ENCODE results near the gene PTPN11.

DNA sequence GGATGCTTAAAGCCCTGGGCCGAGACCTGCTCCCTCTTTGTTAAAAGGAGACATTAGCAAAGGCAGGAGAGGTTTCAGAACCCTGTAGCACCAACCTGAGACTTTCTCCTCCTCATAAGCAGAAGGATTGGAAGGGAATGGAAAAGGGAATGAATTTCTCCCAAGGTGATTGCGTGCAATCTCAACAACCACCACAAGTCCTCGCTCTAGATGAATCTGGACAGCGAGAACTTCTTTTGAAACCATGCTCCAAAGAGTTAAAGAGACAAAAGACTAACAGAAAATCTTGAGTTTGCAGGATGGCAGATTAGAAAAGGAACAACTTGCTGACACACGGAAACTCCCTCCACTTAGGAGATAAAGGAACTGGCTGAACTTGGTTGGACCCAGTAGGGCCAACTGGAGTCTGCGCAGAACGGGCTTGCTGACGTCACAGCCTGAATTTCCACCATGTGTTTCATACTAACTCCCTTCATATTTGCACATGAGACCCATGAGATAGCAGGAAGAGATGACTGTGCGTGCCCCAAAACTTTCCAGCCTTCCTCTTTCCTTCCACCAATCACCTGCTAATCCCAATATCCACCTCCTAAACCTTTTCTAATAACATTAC is 137.0 kb downstream of the PTPN11 start:
- TF ChIP-seq, protein P1, sequence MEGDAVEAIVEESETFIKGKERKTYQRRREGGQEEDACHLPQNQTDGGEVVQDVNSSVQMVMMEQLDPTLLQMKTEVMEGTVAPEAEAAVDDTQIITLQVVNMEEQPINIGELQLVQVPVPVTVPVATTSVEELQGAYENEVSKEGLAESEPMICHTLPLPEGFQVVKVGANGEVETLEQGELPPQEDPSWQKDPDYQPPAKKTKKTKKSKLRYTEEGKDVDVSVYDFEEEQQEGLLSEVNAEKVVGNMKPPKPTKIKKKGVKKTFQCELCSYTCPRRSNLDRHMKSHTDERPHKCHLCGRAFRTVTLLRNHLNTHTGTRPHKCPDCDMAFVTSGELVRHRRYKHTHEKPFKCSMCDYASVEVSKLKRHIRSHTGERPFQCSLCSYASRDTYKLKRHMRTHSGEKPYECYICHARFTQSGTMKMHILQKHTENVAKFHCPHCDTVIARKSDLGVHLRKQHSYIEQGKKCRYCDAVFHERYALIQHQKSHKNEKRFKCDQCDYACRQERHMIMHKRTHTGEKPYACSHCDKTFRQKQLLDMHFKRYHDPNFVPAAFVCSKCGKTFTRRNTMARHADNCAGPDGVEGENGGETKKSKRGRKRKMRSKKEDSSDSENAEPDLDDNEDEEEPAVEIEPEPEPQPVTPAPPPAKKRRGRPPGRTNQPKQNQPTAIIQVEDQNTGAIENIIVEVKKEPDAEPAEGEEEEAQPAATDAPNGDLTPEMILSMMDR (conservative IDR thresholded peaks at IDR 0.05 in 1 of 2, IDR thresholded peaks at IDR 0.05 in 1 of 2; ENCODE audit: low read depth in 1 of 2, low read length in 2 of 2) = no peak
- TF ChIP-seq EZH2 (IDR thresholded peaks at IDR 0.05; ENCODE audit: low read length, missing control alignments) = no peak

All from fibroblast of lung (primary cell).